Measurements from ENCODE around the gene RASGRF1.

- TF ChIP-seq CTCF (IDR thresholded peaks at IDR 0.05 in 4 of 5, conservative IDR thresholded peaks at IDR 0.05 in 1 of 5): no peak
- no peak for TF ChIP-seq POLR2A (IDR thresholded peaks at IDR 0.05)
Measured at GRCh38 chr15:78995921-78996893, 94.4 kb downstream of the RASGRF1 start.
